Mucosa of rectum (tissue), 2 donors: ENCODE measurements around the gene KRTAP10-2.
"Not testable (repeated sequence)": the region's sequence is repeated elsewhere in the genome, so short reads cannot be mapped to it uniquely, and the experiment has no call there.

ENCODE experiments used
- H3K27ac ChIP-seq, 2 donors: one replicate each; pipeline ENCODE4 v1.7.0; 2013; ENCODE audit warnings: inconsistent platforms in 2 of 2, low read depth in 2 of 2, low read length in 2 of 2
- H3K27me3 ChIP-seq, 2 donors: one replicate each; pipeline ENCODE4 v1.7.0; 2013; ENCODE audit warnings: low read length in 2 of 2; ENCODE audit not compliant: control insufficient read depth in 2 of 2, insufficient read depth in 2 of 2
- H3K36me3 ChIP-seq, 2 donors: one replicate each; pipeline ENCODE4 v1.7.0; 2013; ENCODE audit warnings: low read length in 2 of 2; ENCODE audit not compliant: control insufficient read depth in 2 of 2, insufficient read depth in 2 of 2
- H3K4me1 ChIP-seq, 2 donors: one replicate each; pipeline ENCODE4 v1.7.0; 2013; ENCODE audit warnings: low read length in 2 of 2, mild to moderate bottlenecking in 1 of 2; ENCODE audit not compliant: control insufficient read depth in 2 of 2, insufficient read depth in 2 of 2
- H3K4me3 ChIP-seq, 2 donors: one replicate each; pipeline ENCODE4 v1.7.0; 2013; ENCODE audit warnings: low read length in 2 of 2
- H3K9ac ChIP-seq, 2 donors: one replicate each; pipeline ENCODE4 v1.7.0; 2013; ENCODE audit warnings: low read length in 2 of 2, low read depth in 1 of 2, mild to moderate bottlenecking in 1 of 2
- H3K9me3 ChIP-seq, 2 donors: one replicate each; pipeline ENCODE4 v1.7.0; 2013; ENCODE audit warnings: low read length in 2 of 2; ENCODE audit not compliant: control insufficient read depth in 2 of 2
- donor health status: healthy.
- donor health status: Normal muscosa, but diverticular disease.

The KRTAP10-2 gene

GRCh38 chr21:44551340-44551961, at the start of gene KRTAP10-2:
KRTAP10-2 (minus strand) TSS chr21:44551505; CDS start chr21:44551458, 47 bp downstream.
- H3K4me1 ChIP-seq, result no peaks in the 10 kb centered on the region
- peaks cover 0 to 2% of the 10 kb centered on the region in 2 donors for H3K27me3 ChIP-seq
- H3K27ac ChIP-seq, result no peak within 1 kb of the TSS
- H3K36me3 ChIP-seq, result no peaks in the 10 kb centered on the region
- H3K9me3 ChIP-seq, result no peaks in the 10 kb centered on the region
- no peak within 1 kb of the TSS for H3K9ac ChIP-seq
- H3K4me3 ChIP-seq, result no peak within 1 kb of the TSS

- H3K4me1 ChIP-seq, H3K36me3 ChIP-seq, H3K9me3 ChIP-seq, H3K9ac ChIP-seq, H3K27me3 ChIP-seq, H3K4me3 ChIP-seq, H3K27ac ChIP-seq: not testable (repeated sequence)
These were observed 49.8 kb upstream of the KRTAP10-2 start for GRCh38 chr21:44601091-44601490.

GRCh38 chr21:44600118-44600978, 49.0 kb upstream of the KRTAP10-2 start, which contains the start of gene KRTAP10-7:
KRTAP10-7 (plus strand) TSS chr21:44600597; CDS start chr21:44600622, 25 bp downstream.
- peaks cover 2 to 12% of the 10 kb centered on the region in 2 donors for H3K27me3 ChIP-seq
- H3K36me3 ChIP-seq, H3K4me1 ChIP-seq, H3K4me3 ChIP-seq, H3K9ac ChIP-seq, H3K27ac ChIP-seq, H3K9me3 ChIP-seq: not testable (repeated sequence)

DNA sequence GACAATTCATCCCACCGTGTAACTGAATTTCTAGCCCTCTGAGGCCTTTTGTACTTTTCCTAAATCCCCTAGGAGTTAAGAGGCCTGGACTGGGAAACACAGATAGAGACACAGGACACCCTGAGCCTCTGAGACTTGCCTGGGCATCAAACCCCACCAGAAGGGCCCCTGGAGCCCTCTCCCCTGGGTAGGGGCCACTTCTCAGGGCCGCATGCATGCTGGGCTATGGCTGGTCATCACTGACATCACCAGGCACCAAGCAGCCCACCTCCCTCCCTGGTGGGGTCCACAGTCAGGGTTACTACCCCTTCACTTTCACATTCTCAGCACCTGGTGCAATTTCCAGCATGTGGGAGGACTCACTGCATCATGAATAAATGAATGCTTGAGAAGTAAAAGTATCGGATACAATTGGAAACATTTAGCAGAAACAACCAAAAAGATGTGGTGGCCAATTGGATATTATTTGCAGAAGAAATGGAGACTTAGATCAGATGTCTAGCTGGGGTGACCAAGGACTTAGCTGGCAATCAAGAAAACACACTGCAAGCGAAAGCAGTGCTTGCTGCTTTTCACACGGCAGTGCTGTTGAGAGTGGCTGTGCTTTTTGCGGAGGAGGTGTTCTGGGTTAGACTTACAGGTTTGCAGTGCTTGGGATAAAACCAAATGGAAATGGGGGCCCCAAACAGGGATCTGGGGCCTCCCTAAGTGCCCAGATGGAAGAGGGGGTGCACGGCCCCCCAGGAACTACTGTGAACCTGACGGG, 48.1 kb upstream of the KRTAP10-2 start:
- no peak overlapping the region for H3K27ac ChIP-seq
- H3K27me3 ChIP-seq, result peaks cover 2 to 12% of the 10 kb centered on the region in 2 donors
- no peaks in the 10 kb centered on the region for H3K36me3 ChIP-seq
- no peak overlapping the region for H3K9ac ChIP-seq
- H3K9me3 ChIP-seq, result no peaks in the 10 kb centered on the region
- H3K4me3 ChIP-seq, result no peak overlapping the region
- no peaks in the 10 kb centered on the region for H3K4me1 ChIP-seq

GRCh38 chr21:44598061-44598460, 46.8 kb upstream of the KRTAP10-2 start:
- Histone ChIP-seq H3K4me1 (no peaks in the 10 kb centered on the region), H3K27me3 (peaks cover 2 to 20% of the 10 kb centered on the region in 2 donors), H3K9ac (no peak overlapping the region), H3K4me3 (no peak overlapping the region), H3K9me3 (no peaks in the 10 kb centered on the region), H3K27ac (no peak overlapping the region), H3K36me3 (no peaks in the 10 kb centered on the region)

GRCh38 chr21:44596068-44596725, 44.9 kb upstream of the KRTAP10-2 start:
- no peak overlapping the region for H3K4me3 ChIP-seq
- H3K9me3 ChIP-seq, result no peaks in the 10 kb centered on the region
- no peaks in the 10 kb centered on the region for H3K4me1 ChIP-seq
- H3K27me3 ChIP-seq, result peaks cover 0 to 28% of the 10 kb centered on the region in 2 donors
- no peak overlapping the region for H3K9ac ChIP-seq
- H3K27ac ChIP-seq, result no peak overlapping the region
- H3K36me3 ChIP-seq, result no peaks in the 10 kb centered on the region

- Histone ChIP-seq H3K9ac (no peak overlapping the region), H3K4me1 (no peaks in the 10 kb centered on the region), H3K4me3 (no peak overlapping the region), H3K36me3 (no peaks in the 10 kb centered on the region), H3K9me3 (no peaks in the 10 kb centered on the region), H3K27ac (no peak overlapping the region), H3K27me3 (peaks cover 0 to 28% of the 10 kb centered on the region in 2 donors)
These were observed 44.2 kb upstream of the KRTAP10-2 start for GRCh38 chr21:44595524-44595923.

DNA sequence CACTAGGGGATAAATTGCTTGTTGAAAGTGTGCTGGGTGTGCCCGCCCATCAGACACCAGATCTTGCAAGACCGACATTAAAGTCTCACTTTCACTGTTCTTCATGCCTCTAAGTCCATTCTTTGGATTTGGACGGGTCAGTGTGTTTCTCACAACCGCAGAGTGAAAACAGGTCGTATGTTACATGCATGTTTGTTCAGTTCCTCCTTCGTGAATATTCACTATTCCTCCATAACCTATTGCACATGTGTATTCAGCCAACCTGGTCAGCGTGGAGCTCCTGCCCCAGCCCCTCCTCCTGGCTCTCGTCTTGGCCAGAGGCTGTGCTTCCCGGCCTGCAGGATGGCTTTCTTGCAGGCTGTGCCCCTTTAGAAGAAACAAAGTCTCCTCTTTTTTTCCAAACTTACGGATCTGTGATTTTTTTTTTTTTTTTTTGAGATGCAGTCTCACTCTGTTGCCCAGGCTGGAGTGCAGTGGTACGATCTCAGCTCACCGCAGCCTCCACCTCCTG, 43.2 kb upstream of the KRTAP10-2 start:
- no peaks in the 10 kb centered on the region for H3K36me3 ChIP-seq
- H3K9me3 ChIP-seq, result no peaks in the 10 kb centered on the region
- no peak overlapping the region for H3K9ac ChIP-seq
- H3K4me1 ChIP-seq, result no peaks in the 10 kb centered on the region
- peaks cover 0 to 22% of the 10 kb centered on the region in 2 donors for H3K27me3 ChIP-seq
- H3K27ac ChIP-seq, result no peak overlapping the region
- H3K4me3 ChIP-seq, result no peak overlapping the region

- H3K4me3 ChIP-seq, result no peak overlapping the region
- H3K36me3 ChIP-seq, result no peaks in the 10 kb centered on the region
- no peak overlapping the region for H3K27ac ChIP-seq
- H3K9ac ChIP-seq, result no peak overlapping the region
- peaks cover 0 to 22% of the 10 kb centered on the region in 2 donors for H3K27me3 ChIP-seq
- no peaks in the 10 kb centered on the region for H3K9me3 ChIP-seq
- no peaks in the 10 kb centered on the region for H3K4me1 ChIP-seq
These were observed 42.5 kb upstream of the KRTAP10-2 start for GRCh38 chr21:44593598-44594405.
